Measurements from ENCODE around the gene PTPN1. TPM values are rescaled to one million over a fixed set of nuclear protein-coding genes. Genes with fewer than 3 reads are reported as not detected.

The PTPN1 gene
- total RNA-seq, 1 donor from 2014 or later, result 25.7 TPM

DNA sequence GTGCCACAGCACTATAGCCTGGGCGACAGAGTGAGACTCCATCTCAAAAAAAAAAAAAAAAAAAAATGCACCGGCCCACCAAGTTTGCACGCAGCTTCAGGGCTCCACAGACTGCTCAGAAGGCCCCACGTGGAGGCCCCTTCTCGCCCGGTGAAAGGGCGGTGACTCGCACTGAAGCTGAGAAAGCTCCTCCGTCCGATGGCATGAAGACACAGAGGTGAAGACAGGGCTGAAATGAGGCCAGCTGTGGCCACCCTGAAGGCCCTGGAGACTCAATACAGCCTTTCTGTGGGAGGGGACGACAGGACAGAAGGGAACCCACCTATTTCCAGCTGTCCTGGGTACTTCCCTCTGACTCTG lies 84.0 kb downstream of the PTPN1 start:
- intact Hi-C loops (cut with micrococcal nuclease), result no loop called here
- H3K9me3 ChIP-seq (replicated peaks), result no peaks in the 10 kb centered on the region
- no peak for DNase-seq

DNA sequence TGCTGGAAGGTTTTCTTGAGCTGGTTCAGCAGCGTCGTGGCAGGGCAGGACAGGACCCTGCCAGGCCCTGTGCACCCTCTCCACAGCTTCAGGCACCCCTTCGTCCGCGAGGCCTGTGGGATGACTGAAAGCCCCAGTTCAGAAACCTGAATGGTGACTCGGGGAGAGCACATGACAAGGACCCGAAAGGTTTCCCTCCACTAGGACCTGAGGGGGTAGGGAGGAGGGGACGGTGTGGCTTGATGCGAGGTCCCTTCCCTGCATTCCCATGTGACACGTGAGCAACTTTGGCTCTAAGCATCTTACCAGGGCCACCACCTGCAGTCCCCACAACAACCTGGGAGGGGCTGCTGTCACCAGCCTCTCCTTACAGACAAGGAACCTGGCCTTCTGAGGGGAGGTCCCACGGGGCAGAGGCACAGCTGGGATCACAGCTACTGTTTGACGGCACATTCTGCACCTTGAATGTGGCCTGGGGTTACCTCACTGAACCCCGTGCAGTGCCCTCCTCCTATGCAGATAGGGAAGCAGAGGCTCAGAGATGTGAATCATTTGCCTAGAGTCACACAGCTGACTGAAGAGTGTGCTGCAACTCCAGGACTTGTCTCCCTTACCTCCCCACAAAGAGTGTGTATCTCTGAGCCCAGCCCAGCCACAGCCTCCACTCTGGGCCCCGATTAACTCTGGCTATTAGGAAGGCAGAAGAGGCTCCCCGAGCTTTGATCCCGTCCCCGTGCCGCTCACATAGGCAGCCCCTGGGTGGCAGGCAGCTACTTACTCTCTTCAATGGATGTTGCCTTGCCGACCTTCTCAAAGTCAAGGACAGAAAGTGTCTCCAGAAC lies 84.6 kb downstream of the PTPN1 start:
- intact Hi-C loops (cut with micrococcal nuclease), result no loop called here
- no peak for DNase-seq
- peaks cover 33% of the 10 kb centered on the region for H3K27me3 ChIP-seq (ENCODE audit: low read depth)

More for the DNA sequence above, 84.0 kb downstream of the PTPN1 start:
- no peak overlapping the region for H3K27ac ChIP-seq (replicated peaks)
- peaks cover 42% of the 10 kb centered on the region for H3K4me1 ChIP-seq
- no peak overlapping the region for H3K4me3 ChIP-seq
- TF ChIP-seq, protein P1, sequence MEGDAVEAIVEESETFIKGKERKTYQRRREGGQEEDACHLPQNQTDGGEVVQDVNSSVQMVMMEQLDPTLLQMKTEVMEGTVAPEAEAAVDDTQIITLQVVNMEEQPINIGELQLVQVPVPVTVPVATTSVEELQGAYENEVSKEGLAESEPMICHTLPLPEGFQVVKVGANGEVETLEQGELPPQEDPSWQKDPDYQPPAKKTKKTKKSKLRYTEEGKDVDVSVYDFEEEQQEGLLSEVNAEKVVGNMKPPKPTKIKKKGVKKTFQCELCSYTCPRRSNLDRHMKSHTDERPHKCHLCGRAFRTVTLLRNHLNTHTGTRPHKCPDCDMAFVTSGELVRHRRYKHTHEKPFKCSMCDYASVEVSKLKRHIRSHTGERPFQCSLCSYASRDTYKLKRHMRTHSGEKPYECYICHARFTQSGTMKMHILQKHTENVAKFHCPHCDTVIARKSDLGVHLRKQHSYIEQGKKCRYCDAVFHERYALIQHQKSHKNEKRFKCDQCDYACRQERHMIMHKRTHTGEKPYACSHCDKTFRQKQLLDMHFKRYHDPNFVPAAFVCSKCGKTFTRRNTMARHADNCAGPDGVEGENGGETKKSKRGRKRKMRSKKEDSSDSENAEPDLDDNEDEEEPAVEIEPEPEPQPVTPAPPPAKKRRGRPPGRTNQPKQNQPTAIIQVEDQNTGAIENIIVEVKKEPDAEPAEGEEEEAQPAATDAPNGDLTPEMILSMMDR (IDR thresholded peaks at IDR 0.05; ENCODE audit: borderline replicate concordance), result no peak
- peaks cover 28% of the 10 kb centered on the region for H3K27me3 ChIP-seq (ENCODE audit: low read depth)
- H3K36me3 ChIP-seq, result peaks cover 18% of the 10 kb centered on the region

DNA sequence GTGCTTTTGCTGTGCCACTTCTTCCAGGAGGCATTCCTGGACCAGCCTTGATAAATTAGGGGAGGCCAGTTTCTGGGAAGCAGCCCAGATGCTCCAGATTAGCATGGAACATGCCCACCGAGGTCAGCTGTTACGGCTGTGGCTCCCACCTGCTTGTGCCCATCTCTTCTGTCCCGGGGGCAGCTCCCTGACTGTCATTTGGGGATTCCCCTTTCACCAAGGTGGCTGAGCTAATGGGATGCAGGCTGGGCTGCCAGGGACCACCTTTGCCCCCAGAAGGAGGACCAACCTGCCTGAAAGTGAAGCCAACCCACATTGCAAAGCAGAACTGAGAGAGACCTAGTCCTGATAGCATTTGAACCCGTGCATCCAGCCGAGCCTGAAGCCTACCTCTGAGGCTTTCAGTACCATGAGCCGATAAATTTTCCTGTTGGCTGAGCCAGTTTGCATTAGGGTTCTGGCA lies 85.3 kb downstream of the PTPN1 start:
- TF ChIP-seq, protein P1 (IDR thresholded peaks at IDR 0.05; ENCODE audit: borderline replicate concordance), result no peak
- H3K9me3 ChIP-seq (replicated peaks), result no peaks in the 10 kb centered on the region
- DNase-seq, result no peak
- H3K27ac ChIP-seq (replicated peaks), result no peak overlapping the region
- peaks cover 8% of the 10 kb centered on the region for H3K36me3 ChIP-seq
- H3K27me3 ChIP-seq (ENCODE audit: low read depth), result peaks cover 40% of the 10 kb centered on the region
- no peak overlapping the region for H3K4me3 ChIP-seq
- intact Hi-C loops (cut with micrococcal nuclease), result no loop called here
- H3K4me1 ChIP-seq, result peaks cover 42% of the 10 kb centered on the region

More for the DNA sequence above, 84.6 kb downstream of the PTPN1 start:
- peaks cover 42% of the 10 kb centered on the region for H3K4me1 ChIP-seq
- no peaks in the 10 kb centered on the region for H3K9me3 ChIP-seq (replicated peaks)
- TF ChIP-seq, protein P1 (IDR thresholded peaks at IDR 0.05; ENCODE audit: borderline replicate concordance), result no peak
- peaks cover 13% of the 10 kb centered on the region for H3K36me3 ChIP-seq
- no peak overlapping the region for H3K27ac ChIP-seq (replicated peaks)
- no peak overlapping the region for H3K4me3 ChIP-seq

DNA sequence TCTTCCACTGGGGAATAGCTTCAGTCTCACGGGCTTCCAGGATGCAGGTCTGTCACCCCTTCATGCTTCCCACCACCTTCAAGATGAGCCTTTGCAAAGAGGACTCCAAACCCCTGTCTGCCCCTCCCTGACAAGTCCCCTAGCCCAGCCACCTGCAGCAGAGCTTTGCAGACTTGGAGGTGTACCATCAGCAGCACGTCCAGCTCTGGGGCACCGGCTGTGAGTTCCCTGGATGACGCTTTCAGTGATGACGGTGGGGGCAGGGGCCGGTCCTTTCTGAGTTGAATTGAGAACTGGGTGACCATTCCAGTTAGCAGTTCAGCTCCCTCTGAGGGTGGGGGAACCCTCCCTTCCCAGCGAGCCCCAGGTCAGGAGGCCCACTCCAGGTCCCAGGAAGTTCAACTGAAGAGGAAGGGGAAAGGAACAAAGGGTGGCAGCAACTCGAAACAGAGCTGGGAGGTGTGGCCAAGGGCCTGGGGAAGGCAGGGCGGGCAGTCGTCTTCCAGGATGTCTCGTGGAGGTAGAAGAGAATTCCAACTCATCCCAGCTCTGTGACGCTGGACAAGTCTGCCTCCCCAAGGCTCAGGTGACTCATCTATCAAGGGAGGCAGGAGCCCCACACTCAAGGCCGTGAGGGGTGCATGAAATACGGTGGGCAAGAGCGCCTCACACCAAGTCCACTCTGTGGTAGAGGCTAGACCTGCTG lies 86.0 kb downstream of the PTPN1 start:
- H3K27ac ChIP-seq (replicated peaks), result no peak overlapping the region
- peaks cover 2% of the 10 kb centered on the region for H3K36me3 ChIP-seq
- no peak for DNase-seq
- peaks cover 42% of the 10 kb centered on the region for H3K27me3 ChIP-seq (ENCODE audit: low read depth)
- H3K4me3 ChIP-seq, result no peak overlapping the region
- TF ChIP-seq, protein P1 (IDR thresholded peaks at IDR 0.05; ENCODE audit: borderline replicate concordance), result no peak
- no peaks in the 10 kb centered on the region for H3K9me3 ChIP-seq (replicated peaks)
- intact Hi-C loops (cut with micrococcal nuclease), result no loop called here
- peaks cover 39% of the 10 kb centered on the region for H3K4me1 ChIP-seq

DNA sequence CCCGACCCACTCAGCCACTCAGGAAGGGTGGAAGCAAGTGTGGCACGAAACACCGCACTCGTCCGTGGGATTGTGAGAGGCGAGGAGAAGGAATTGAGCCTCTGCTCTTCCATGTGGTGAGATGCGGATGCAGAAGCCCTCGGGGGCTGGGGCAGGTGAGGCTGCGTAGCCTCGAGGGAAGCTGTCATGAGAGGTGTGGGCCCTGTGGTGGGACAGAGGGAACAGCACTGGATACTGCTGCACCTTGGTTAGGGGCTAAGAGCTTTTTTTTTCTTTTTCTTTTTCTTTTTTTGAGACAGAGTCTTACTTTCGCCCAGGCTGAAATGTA lies 86.5 kb downstream of the PTPN1 start:
- TF ChIP-seq, protein P1 (IDR thresholded peaks at IDR 0.05; ENCODE audit: borderline replicate concordance), result no peak
- Histone ChIP-seq H3K9me3 (replicated peaks) (no peaks in the 10 kb centered on the region), H3K27ac (replicated peaks) (no peak overlapping the region), H3K27me3 (ENCODE audit: low read depth) (peaks cover 46% of the 10 kb centered on the region), H3K4me1 (peaks cover 34% of the 10 kb centered on the region), H3K36me3 (no peaks in the 10 kb centered on the region), H3K4me3 (no peak overlapping the region)
- intact Hi-C loops (cut with micrococcal nuclease), result no loop called here
- no peak for DNase-seq

Data from left ventricle myocardium inferior (tissue), 1 donor.